Activated naive CD4-positive, alpha-beta T cell (primary cell): Measurements from ENCODE around the gene CPNE5.

Experiments
- DNase-seq, 4 experiments: peaks; one replicate each; lab custom pipeline; 2025; lab: John Stamatoyannopoulos, UW

Gene CPNE5

GRCh38 chr6:36857325-36857724, 18.1 kb upstream of the CPNE5 start:
- DNase-seq, result no peak

- no peak for DNase-seq
Measured at GRCh38 chr6:36856277-36856676, 17.0 kb upstream of the CPNE5 start.

GRCh38 chr6:36855750-36856149, 16.5 kb upstream of the CPNE5 start:
- DNase-seq, result no peak

- no peak for DNase-seq
Measured at GRCh38 chr6:36853325-36853724, 14.1 kb upstream of the CPNE5 start.

- DNase-seq, result no peak
Measured at GRCh38 chr6:36852481-36853147, 13.4 kb upstream of the CPNE5 start.

- DNase-seq, result no peak
Measured at GRCh38 chr6:36851626-36852025, 12.4 kb upstream of the CPNE5 start.

- DNase-seq, result no peak
Measured at GRCh38 chr6:36851149-36851614, 11.9 kb upstream of the CPNE5 start.

GRCh38 chr6:36850021-36850420, 10.8 kb upstream of the CPNE5 start:
- no peak for DNase-seq

- DNase-seq, result no peak
Measured at GRCh38 chr6:36848658-36849441, 9.6 kb upstream of the CPNE5 start.

GRCh38 chr6:36847991-36848390, 8.7 kb upstream of the CPNE5 start:
- DNase-seq, result no peak

- no peak for DNase-seq
Measured at GRCh38 chr6:36847152-36847551, 7.9 kb upstream of the CPNE5 start.

GRCh38 chr6:36845233-36845632, 6.0 kb upstream of the CPNE5 start:
- DNase-seq, result no peak

GRCh38 chr6:36844232-36845170, 5.3 kb upstream of the CPNE5 start:
- DNase-seq, result no peak

- no peak for DNase-seq
Measured at GRCh38 chr6:36843170-36843569, 3.9 kb upstream of the CPNE5 start.

GRCh38 chr6:36841756-36842155, 2.5 kb upstream of the CPNE5 start:
- DNase-seq, result no peak

- DNase-seq, result no peak
Measured at GRCh38 chr6:36840432-36841403, 1.5 kb upstream of the CPNE5 start.

GRCh38 chr6:36839749-36840431, 646 bp upstream of the CPNE5 start:
- DNase-seq, result peak in 1 of 4 experiments; percentile 41

GRCh38 chr6:36837686-36838085, 1.6 kb downstream of the CPNE5 start:
- DNase-seq, result no peak

- no peak for DNase-seq
Measured at GRCh38 chr6:36837022-36837339, 2.3 kb downstream of the CPNE5 start.

- no peak for DNase-seq
Measured at GRCh38 chr6:36836111-36837021, 2.9 kb downstream of the CPNE5 start.
